SU-DHL-6 (cell line): ENCODE results near the gene GANC.

Source experiments
- H2AFZ ChIP-seq: fragments of 200-600 bp; sonication (generic); 2 replicates; pipeline ENCODE4 v1.6.1; 2014; ENCODE audit warnings: low read depth, mild to moderate bottlenecking, moderate library complexity, mixed read lengths, antibody characterized with exemption, low read length; ENCODE audit not compliant: severe bottlenecking
- H3F3A ChIP-seq: fragments of 200-600 bp; shearing (Covaris generic); 2 replicates; pipeline ENCODE4 v1.6.0; 2016; ENCODE audit warnings: antibody characterized with exemption, mild to moderate bottlenecking; ENCODE audit not compliant: insufficient read depth
- H3K27ac ChIP-seq: fragments of 200-600 bp; sonication (generic); 2 replicates; pipeline ENCODE4 v1.5.1; 2016; ENCODE audit warnings: low read depth, mild to moderate bottlenecking, low read length, moderate library complexity, mixed read lengths
- H3K27me3 ChIP-seq: fragments of 200-600 bp; sonication (generic), shearing (Covaris generic); 2 replicates; pipeline ENCODE4 v1.6.0; 2014; ENCODE audit warnings: mild to moderate bottlenecking, low read length
- H3K36me3 ChIP-seq: fragments of 200-600 bp; sonication (generic); 2 replicates; pipeline ENCODE4 v1.6.1; 2014; ENCODE audit warnings: mild to moderate bottlenecking, low read length, mixed read lengths
- H3K4me2 ChIP-seq: fragments of 300-600, 200-600 bp; shearing (Covaris generic), sonication (generic); 2 replicates; pipeline ENCODE4 v1.6.0; 2014; ENCODE audit warnings: low read length, low read depth, mild to moderate bottlenecking; ENCODE audit not compliant: poor library complexity, severe bottlenecking
- H3K4me3 ChIP-seq: fragments of 200-600 bp; sonication (generic); 2 replicates; pipeline ENCODE4 v1.5.1; 2014; ENCODE audit warnings: antibody characterized with exemption, low read length, mild to moderate bottlenecking, mixed read lengths; ENCODE audit not compliant: insufficient read depth, poor library complexity, severe bottlenecking
- H3K79me2 ChIP-seq: fragments of 200-600 bp; sonication (generic); 2 replicates; pipeline ENCODE4 v1.6.1; 2014; ENCODE audit warnings: mild to moderate bottlenecking, low read length, moderate library complexity; ENCODE audit not compliant: insufficient read depth
- H3K9ac ChIP-seq: fragments of 200-600 bp; sonication (generic); 2 replicates; pipeline ENCODE4 v1.7.0; 2014; ENCODE audit warnings: mild to moderate bottlenecking, low read length
- H3K9me2 ChIP-seq: fragments of 200-600 bp; sonication (generic); replicated peaks from 2 replicates; pipeline ENCODE4 v1.6.1; 2014; ENCODE audit warnings: low read length; ENCODE audit not compliant: insufficient read depth
- H3K9me3 ChIP-seq: fragments of 200-600 bp; sonication (generic); 2 replicates; pipeline ENCODE4 v1.6.1; 2014; ENCODE audit warnings: low read length, mixed read lengths; ENCODE audit not compliant: insufficient read depth
- H4K20me1 ChIP-seq: fragments of 200-600 bp; sonication (generic); 2 replicates; pipeline ENCODE4 v1.6.1; 2014; ENCODE audit warnings: low read depth, mild to moderate bottlenecking, antibody characterized with exemption, low read length, moderate library complexity, mixed read lengths
- CTCF ChIP-seq: fragments of 200-600 bp; sonication (generic); IDR thresholded peaks from one replicate; pipeline ENCODE4 v1.5.1; 2017; ENCODE audit warnings: antibody characterized with exemption, mild to moderate bottlenecking, low read length, moderate library complexity; ENCODE audit not compliant: insufficient read depth, poor library complexity, severe bottlenecking
- EZH2phosphoT487 ChIP-seq: fragments of 200-600 bp; sonication (generic), shearing (Covaris generic); conservative IDR thresholded peaks from 2 replicates; pipeline ENCODE4 v1.6.1; 2018; ENCODE audit warnings: mild to moderate bottlenecking, antibody characterized with exemption, low read length, moderate library complexity, mixed read lengths

GANC gene

GRCh38 chr15:42282344-42282743, 9.3 kb downstream of the GANC start:
- Histone ChIP-seq H3K9me3 (no peaks in the 10 kb centered on the region), H4K20me1 (no peaks in the 10 kb centered on the region), H3K27me3 (no peaks in the 10 kb centered on the region), H3K9ac (no peak overlapping the region), H3K27ac (no peak overlapping the region), H2AFZ (no peak overlapping the region), H3K4me2 (no peak overlapping the region), H3K79me2 (no peaks in the 10 kb centered on the region), H3K4me3 (no peak overlapping the region), H3K36me3 (no peaks in the 10 kb centered on the region), H3F3A (no peaks in the 10 kb centered on the region), H3K9me2 (no peaks in the 10 kb centered on the region)
- TF ChIP-seq EZH2phosphoT487 (no peak), CTCF (no peak)

- Histone ChIP-seq H3F3A (no peaks in the 10 kb centered on the region), H3K79me2 (no peaks in the 10 kb centered on the region), H3K4me2 (no peak overlapping the region), H3K9ac (no peak overlapping the region), H4K20me1 (no peaks in the 10 kb centered on the region), H3K36me3 (no peaks in the 10 kb centered on the region), H3K27me3 (no peaks in the 10 kb centered on the region), H3K9me3 (no peaks in the 10 kb centered on the region), H3K9me2 (no peaks in the 10 kb centered on the region), H2AFZ (no peak overlapping the region), H3K27ac (no peak overlapping the region), H3K4me3 (no peak overlapping the region)
- TF ChIP-seq CTCF (no peak), EZH2phosphoT487 (no peak)
Observed at GRCh38 chr15:42282926-42283325, 9.9 kb downstream of the GANC start.

- no peaks in the 10 kb centered on the region for H3K36me3 ChIP-seq
- no peak overlapping the region for H3K4me2 ChIP-seq
- no peaks in the 10 kb centered on the region for H4K20me1 ChIP-seq
- no peak overlapping the region for H3K27ac ChIP-seq
- H2AFZ ChIP-seq: no peak overlapping the region
- H3K9ac ChIP-seq: no peak overlapping the region
- H3F3A ChIP-seq: no peaks in the 10 kb centered on the region
- H3K27me3 ChIP-seq: no peaks in the 10 kb centered on the region
- TF ChIP-seq CTCF: no peak
- TF ChIP-seq EZH2phosphoT487: no peak
- no peaks in the 10 kb centered on the region for H3K9me3 ChIP-seq
- H3K4me3 ChIP-seq: no peak overlapping the region
- no peaks in the 10 kb centered on the region for H3K79me2 ChIP-seq
- no peaks in the 10 kb centered on the region for H3K9me2 ChIP-seq
Observed at GRCh38 chr15:42283671-42284070, 10.7 kb downstream of the GANC start.

- Histone ChIP-seq H3K36me3 (no peaks in the 10 kb centered on the region), H3K4me3 (no peak overlapping the region), H3K27ac (no peak overlapping the region), H3K9me2 (no peaks in the 10 kb centered on the region), H3K9ac (no peak overlapping the region), H3K9me3 (no peaks in the 10 kb centered on the region), H4K20me1 (no peaks in the 10 kb centered on the region), H3K4me2 (no peak overlapping the region), H2AFZ (no peak overlapping the region), H3K79me2 (no peaks in the 10 kb centered on the region), H3K27me3 (no peaks in the 10 kb centered on the region), H3F3A (no peaks in the 10 kb centered on the region)
- no peak for TF ChIP-seq EZH2phosphoT487
- no peak for TF ChIP-seq CTCF
Observed at GRCh38 chr15:42284551-42284950, 11.6 kb downstream of the GANC start.
